ENCODE results near the gene LTB. TPM values are rescaled to one million over a fixed set of nuclear protein-coding genes. Genes with fewer than 3 reads are reported as not detected.

The LTB gene
- total RNA-seq, 1 donor from 2014 or later: 0.57 TPM

GRCh38 chr6:31544676-31545075, 37.5 kb downstream of the LTB start:
- no peak for DNase-seq (ENCODE audit: low spot score, unreplicated experiment)
- no peak for TF ChIP-seq CTCF (IDR thresholded peaks at IDR 0.05; ENCODE audit: unreplicated experiment)
- peaks cover 14% of the 10 kb centered on the region for H3K36me3 Mint-ChIP-seq (ENCODE audit: insufficient read depth)
- no peak overlapping the region for H3K4me3 Mint-ChIP-seq (ENCODE audit: low read depth)
- peaks cover 31% of the 10 kb centered on the region for H3K4me1 Mint-ChIP-seq (ENCODE audit: low read depth)
- no peaks in the 10 kb centered on the region for H3K9me3 Mint-ChIP-seq (ENCODE audit: low read depth)
- H3K27ac Mint-ChIP-seq: no peak overlapping the region
- H3K27me3 Mint-ChIP-seq: no peaks in the 10 kb centered on the region

- H3K4me1 Mint-ChIP-seq (ENCODE audit: low read depth): peaks cover 40% of the 10 kb centered on the region
- peaks cover 22% of the 10 kb centered on the region for H3K36me3 Mint-ChIP-seq (ENCODE audit: insufficient read depth)
- peak overlapping the region; percentile 99 for H3K4me3 Mint-ChIP-seq (ENCODE audit: low read depth)
Measured at GRCh38 chr6:31543639-31544038, 38.6 kb downstream of the LTB start.

GRCh38 chr6:31541658-31542521, 40.3 kb downstream of the LTB start, which contains the start of gene DDX39B:
Gene DDX39B, minus strand, starts transcription at chr6:31542003. Its CDS starts 1,471 bp downstream, at chr6:31540532.
- no peaks in the 10 kb centered on the region for H3K27me3 Mint-ChIP-seq
- peaks cover 35% of the 10 kb centered on the region for H3K4me1 Mint-ChIP-seq (ENCODE audit: low read depth)
- H3K4me3 Mint-ChIP-seq (ENCODE audit: low read depth): peak within 1 kb of the TSS; percentile 99
- peaks cover 30% of the 10 kb centered on the region for H3K36me3 Mint-ChIP-seq (ENCODE audit: insufficient read depth)
- H3K27ac Mint-ChIP-seq: peak within 1 kb of the TSS; percentile 98
- no peak for TF ChIP-seq CTCF (IDR thresholded peaks at IDR 0.05; ENCODE audit: unreplicated experiment)
- DNase-seq (ENCODE audit: low spot score, unreplicated experiment): peak; percentile 84
- no peaks in the 10 kb centered on the region for H3K9me3 Mint-ChIP-seq (ENCODE audit: low read depth)

More at GRCh38 chr6:31543639-31544038, 38.6 kb downstream of the LTB start:
- H3K27me3 Mint-ChIP-seq: no peaks in the 10 kb centered on the region
- no peaks in the 10 kb centered on the region for H3K9me3 Mint-ChIP-seq (ENCODE audit: low read depth)
- H3K27ac Mint-ChIP-seq: no peak overlapping the region
- no peak for DNase-seq (ENCODE audit: low spot score, unreplicated experiment)
- no peak for TF ChIP-seq CTCF (IDR thresholded peaks at IDR 0.05; ENCODE audit: unreplicated experiment)

GRCh38 chr6:31541059-31541657, 41.1 kb downstream of the LTB start:
- TF ChIP-seq CTCF (IDR thresholded peaks at IDR 0.05; ENCODE audit: unreplicated experiment): no peak
- Mint-ChIP-seq H3K36me3 (ENCODE audit: insufficient read depth) (peaks cover 36% of the 10 kb centered on the region), H3K27me3 (no peaks in the 10 kb centered on the region), H3K27ac (peak overlapping the region; percentile 98), H3K4me1 (ENCODE audit: low read depth) (peaks cover 32% of the 10 kb centered on the region), H3K4me3 (ENCODE audit: low read depth) (peak overlapping the region; percentile 99), H3K9me3 (ENCODE audit: low read depth) (no peaks in the 10 kb centered on the region)
- no peak for DNase-seq (ENCODE audit: low spot score, unreplicated experiment)

- Mint-ChIP-seq H3K9me3 (ENCODE audit: low read depth) (no peaks in the 10 kb centered on the region), H3K36me3 (ENCODE audit: insufficient read depth) (peaks cover 41% of the 10 kb centered on the region), H3K27me3 (no peaks in the 10 kb centered on the region), H3K4me1 (ENCODE audit: low read depth) (peaks cover 32% of the 10 kb centered on the region), H3K4me3 (ENCODE audit: low read depth) (peak overlapping the region; percentile 99), H3K27ac (peak overlapping the region; percentile 98)
- TF ChIP-seq CTCF (IDR thresholded peaks at IDR 0.05; ENCODE audit: unreplicated experiment): no peak
- no peak for DNase-seq (ENCODE audit: low spot score, unreplicated experiment)
Measured at GRCh38 chr6:31540640-31541039, 41.6 kb downstream of the LTB start.
